ENCODE data around the gene SLC25A13. TPM values are rescaled to one million over a fixed set of nuclear protein-coding genes. Genes with fewer than 3 reads are reported as not detected.

The SLC25A13 gene
- total and polyA plus RNA-seq, 2 of the 4 experiments (the other 2 are of a cell fraction) = 7.4 to 11.7 TPM

DNA sequence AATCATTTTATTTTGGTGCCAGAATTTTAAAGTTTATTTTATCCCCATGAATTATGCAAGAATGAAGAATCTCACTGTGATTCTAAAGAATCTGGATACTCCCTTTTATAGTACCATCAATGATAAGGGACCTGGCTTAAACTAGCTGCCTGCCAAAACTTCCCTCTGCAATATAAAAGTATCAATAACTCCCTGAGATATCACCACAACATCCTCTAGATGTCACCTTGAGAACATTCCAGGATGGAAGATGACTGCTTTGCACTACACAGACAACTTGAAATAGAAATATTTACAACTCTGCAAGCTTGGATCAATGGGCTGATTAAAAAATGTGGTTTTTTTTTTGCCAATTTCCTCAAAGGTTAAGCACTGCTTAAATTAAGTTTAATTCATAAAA lies 142.1 kb downstream of the SLC25A13 start:
- Histone ChIP-seq H3K4me3 (ENCODE audit: insufficient read depth, low read depth, low read length) (no peak overlapping the region), H3K4me2 (ENCODE audit: low read depth, low read length) (no peak overlapping the region), H3K4ac (ENCODE audit: low read depth, low read length) (no peak overlapping the region), H2AK9ac (replicated peaks; ENCODE audit: low read depth, low read length, poor library complexity) (no peak overlapping the region), H2BK15ac (ENCODE audit: low read depth, low read length) (no peak overlapping the region), H3K56ac (ENCODE audit: extremely low read depth, insufficient read depth, low read length) (no peak overlapping the region), H4K91ac (ENCODE audit: insufficient read depth, low read depth, low read length) (no peak overlapping the region), H4K5ac (ENCODE audit: low read depth, low read length) (no peak overlapping the region), H2AK5ac (ENCODE audit: low read depth, low read length) (no peak overlapping the region), H3K9ac (ENCODE audit: low read depth, low read length) (no peak overlapping the region), H2BK120ac (ENCODE audit: low read depth, low read length) (no peak overlapping the region), H3K27ac (ENCODE audit: insufficient read depth, low read length) (no peak overlapping the region), H3K14ac (replicated peaks; ENCODE audit: low read depth, low read length) (no peak overlapping the region), H3K4me1 (ENCODE audit: control insufficient read depth, insufficient read depth, low read length) (no peaks in the 10 kb centered on the region), H2BK20ac (ENCODE audit: low read depth, low read length) (no peak overlapping the region), H3K18ac (ENCODE audit: low read depth, low read length) (no peak overlapping the region), H3K36me3 (ENCODE audit: control insufficient read depth, insufficient read depth, low read length) (peaks cover 9% of the 10 kb centered on the region), H4K20me1 (ENCODE audit: insufficient read depth, low read length) (no peaks in the 10 kb centered on the region), H3K9me1 (ENCODE audit: insufficient read depth, low read length) (0 out of 2 replicates have a peak, but pooled peaks cover 2% of the 10 kb centered on the region), H3K9me3 (ENCODE audit: control insufficient read depth, insufficient read depth, low read length) (no peaks in the 10 kb centered on the region), H4K8ac (ENCODE audit: low read depth in 2 of 2, low read length in 2 of 2) (no peak overlapping the region), H2BK5ac (ENCODE audit: low read depth, low read length, poor library complexity, severe bottlenecking) (no peak overlapping the region), H3K27me3 (ENCODE audit: control insufficient read depth, insufficient read depth, low read length) (no peaks in the 10 kb centered on the region), H3K23ac (ENCODE audit: low read depth, low read length) (no peak overlapping the region), H2AFZ (replicated peaks; ENCODE audit: low read length, poor library complexity) (no peak overlapping the region), H3K79me1 (ENCODE audit: low read depth in 1 of 2, low read length in 2 of 2) (no peaks in the 10 kb centered on the region)
- ChIA-PET POLR2A (ENCODE audit: unreplicated experiment) (no interaction called here), CTCF (interaction anchor here (1.4 kb wide), 1 partner anchor 8 kb away, joined by 7 read pairs; no protein-coding TSS in a partner anchor)
- no peak; the same call in 1 of the 2 replicates for ATAC-seq (ENCODE audit: low read depth)
- intact Hi-C loops (cut with micrococcal nuclease) = loop anchor here (5.0 to 10.0 kb wide), 2 partner anchors 235 to 847 kb away; no protein-coding TSS in a partner anchor
- dilution Hi-C loops (cut with HindIII; ENCODE audit: low sequenced_read_pairs, unreplicated experiment) = no loop called here
- no TSS peak for BruUV-seq (replicated peaks)
- TF ChIP-seq, protein P1, sequence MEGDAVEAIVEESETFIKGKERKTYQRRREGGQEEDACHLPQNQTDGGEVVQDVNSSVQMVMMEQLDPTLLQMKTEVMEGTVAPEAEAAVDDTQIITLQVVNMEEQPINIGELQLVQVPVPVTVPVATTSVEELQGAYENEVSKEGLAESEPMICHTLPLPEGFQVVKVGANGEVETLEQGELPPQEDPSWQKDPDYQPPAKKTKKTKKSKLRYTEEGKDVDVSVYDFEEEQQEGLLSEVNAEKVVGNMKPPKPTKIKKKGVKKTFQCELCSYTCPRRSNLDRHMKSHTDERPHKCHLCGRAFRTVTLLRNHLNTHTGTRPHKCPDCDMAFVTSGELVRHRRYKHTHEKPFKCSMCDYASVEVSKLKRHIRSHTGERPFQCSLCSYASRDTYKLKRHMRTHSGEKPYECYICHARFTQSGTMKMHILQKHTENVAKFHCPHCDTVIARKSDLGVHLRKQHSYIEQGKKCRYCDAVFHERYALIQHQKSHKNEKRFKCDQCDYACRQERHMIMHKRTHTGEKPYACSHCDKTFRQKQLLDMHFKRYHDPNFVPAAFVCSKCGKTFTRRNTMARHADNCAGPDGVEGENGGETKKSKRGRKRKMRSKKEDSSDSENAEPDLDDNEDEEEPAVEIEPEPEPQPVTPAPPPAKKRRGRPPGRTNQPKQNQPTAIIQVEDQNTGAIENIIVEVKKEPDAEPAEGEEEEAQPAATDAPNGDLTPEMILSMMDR (conservative IDR thresholded peaks at IDR 0.05; ENCODE audit: low read depth, low read length) = 0 out of 2 replicates have a peak, but pooled peaks have one; percentile 20
- no peak for TF ChIP-seq SMC3 (IDR thresholded peaks at IDR 0.05; ENCODE audit: low read depth, low read length)
- TF ChIP-seq RAD21 (IDR thresholded peaks at IDR 0.05; ENCODE audit: low read length) = peak; percentile 37
- DNase-seq = peak; percentile 10
- in situ Hi-C loops (cut with MboI; ENCODE audit: low sequenced_read_pairs) = no loop called here

Measured in IMR-90 (cell line).